Activated CD8-positive, alpha-beta T cell treated with anti-CD3 and anti-CD28 coated beads, Interleukin-2, amount 10 ng/mL, durations not matched to agents 7 days and 5 days (primary cell): ENCODE data around the gene OCLN. TPM values are rescaled to one million over a fixed set of nuclear protein-coding genes. Genes with fewer than 3 reads are reported as not detected.
"Not testable (repeated sequence)": the region's sequence is repeated elsewhere in the genome, so short reads cannot be mapped to it uniquely, and the experiment has no call there.

ENCODE experiments used
- ATAC-seq: fragments of 150-1000 bp; cut with Tn5 transposase; one replicate; pipeline ENCODE4 v1.10.0; 2021; ENCODE audit warnings: moderate library complexity
- CTCF ChIA-PET: fragments of 350-600 bp; sonication (Branson Sonifier 250); formaldehyde crosslinking; loops from one replicate; lab custom pipeline; 2021; ENCODE audit warnings: antibody characterized with exemption; lab: Charles Lee
- POLR2A ChIA-PET: fragments of 350-600 bp; sonication (Branson Sonifier 250); formaldehyde crosslinking; loops from one replicate; lab custom pipeline; 2021; ENCODE audit warnings: antibody characterized with exemption; lab: Charles Lee
- DNase-seq: peaks from one replicate; pipeline ENCODE4 v3.0.0-alpha.2; 2020
- H3K27ac Mint-ChIP-seq: one replicate; pipeline ENCODE4 v1.8.0; 2021; ENCODE audit warnings: mild to moderate bottlenecking, mixed read lengths
- H3K27me3 Mint-ChIP-seq: one replicate; pipeline ENCODE4 v1.8.0; 2021; ENCODE audit warnings: low read depth, mixed read lengths
- H3K36me3 Mint-ChIP-seq: one replicate; pipeline ENCODE4 v1.8.0; 2021; ENCODE audit warnings: low read depth, mixed read lengths
- H3K4me1 Mint-ChIP-seq: one replicate; pipeline ENCODE4 v1.8.0; 2021; ENCODE audit warnings: low read depth, mixed read lengths
- H3K4me3 Mint-ChIP-seq: one replicate; pipeline ENCODE4 v1.8.0; 2021; ENCODE audit warnings: mild to moderate bottlenecking, mixed read lengths
- H3K9me3 Mint-ChIP-seq: one replicate; pipeline ENCODE4 v1.8.0; 2022; ENCODE audit warnings: mixed read lengths; ENCODE audit not compliant: insufficient read depth
- total RNA-seq, 2 experiments: library from RNA; stranded (reverse); gene quantifications; one replicate each; pipeline ENCODE4 v1.2.3, GENCODE V29; 2021

Gene OCLN
- total RNA-seq, 2 experiments from 2014 or later, result 1.3 to 2.2 TPM

- H3K4me3 Mint-ChIP-seq, result no peak overlapping the region
- peaks cover 11% of the 10 kb centered on the region for H3K27me3 Mint-ChIP-seq
- no peak for ATAC-seq
- H3K27ac Mint-ChIP-seq, result no peak overlapping the region
- POLR2A ChIA-PET, result no interaction called here
- no peaks in the 10 kb centered on the region for H3K4me1 Mint-ChIP-seq
- no peaks in the 10 kb centered on the region for H3K36me3 Mint-ChIP-seq
- CTCF ChIA-PET, result no interaction called here
- no peaks in the 10 kb centered on the region for H3K9me3 Mint-ChIP-seq
- DNase-seq, result no peak
Measured at GRCh38 chr5:69516769-69517168, 24.2 kb downstream of the OCLN start.

GRCh38 chr5:69517763-69518212 lies 25.2 kb downstream of the OCLN start:
- Mint-ChIP-seq H3K9me3 (no peaks in the 10 kb centered on the region), H3K27ac (no peak overlapping the region), H3K4me3 (no peak overlapping the region), H3K27me3 (peaks cover 10% of the 10 kb centered on the region), H3K4me1 (no peaks in the 10 kb centered on the region), H3K36me3 (no peaks in the 10 kb centered on the region)
- CTCF ChIA-PET, result no interaction called here
- no peak for DNase-seq
- ATAC-seq, result no peak
- POLR2A ChIA-PET, result no interaction called here

- H3K27ac Mint-ChIP-seq, result no peak overlapping the region
- POLR2A ChIA-PET, result no interaction called here
- ATAC-seq, result no peak
- DNase-seq, result no peak
- no peaks in the 10 kb centered on the region for H3K4me1 Mint-ChIP-seq
- no peaks in the 10 kb centered on the region for H3K9me3 Mint-ChIP-seq
- CTCF ChIA-PET, result no interaction called here
- H3K4me3 Mint-ChIP-seq, result no peak overlapping the region
- H3K27me3 Mint-ChIP-seq, result peaks cover 6% of the 10 kb centered on the region
- no peaks in the 10 kb centered on the region for H3K36me3 Mint-ChIP-seq
Measured at GRCh38 chr5:69519285-69519684, 26.7 kb downstream of the OCLN start.

GRCh38 chr5:69522035-69522434 lies 29.4 kb downstream of the OCLN start:
- H3K27me3 Mint-ChIP-seq, result peaks cover 6% of the 10 kb centered on the region
- H3K36me3 Mint-ChIP-seq, result no peaks in the 10 kb centered on the region
- H3K27ac Mint-ChIP-seq, result no peak overlapping the region
- H3K4me3 Mint-ChIP-seq, result no peak overlapping the region
- CTCF ChIA-PET, result no interaction called here
- POLR2A ChIA-PET, result no interaction called here
- H3K9me3 Mint-ChIP-seq, result no peaks in the 10 kb centered on the region
- no peaks in the 10 kb centered on the region for H3K4me1 Mint-ChIP-seq
- ATAC-seq (no peak), DNase-seq (no peak)

- CTCF ChIA-PET, result no interaction called here
- Mint-ChIP-seq H3K4me3 (no peak overlapping the region), H3K9me3 (no peaks in the 10 kb centered on the region)
Measured at GRCh38 chr5:69525490-69525889, 32.9 kb downstream of the OCLN start.

GRCh38 chr5:69526660-69527059 lies 34.1 kb downstream of the OCLN start:
- ATAC-seq (no peak), DNase-seq (no peak)
- Mint-ChIP-seq H3K9me3 (no peaks in the 10 kb centered on the region), H3K27me3 (peaks cover 7% of the 10 kb centered on the region), H3K4me1 (no peaks in the 10 kb centered on the region), H3K4me3 (no peak overlapping the region), H3K27ac (no peak overlapping the region), H3K36me3 (no peaks in the 10 kb centered on the region)
- ChIA-PET CTCF (no interaction called here), POLR2A (no interaction called here)

More at GRCh38 chr5:69525490-69525889, 32.9 kb downstream of the OCLN start:
- Mint-ChIP-seq H3K4me1 (no peaks in the 10 kb centered on the region), H3K27me3 (peaks cover 6% of the 10 kb centered on the region), H3K27ac (no peak overlapping the region), H3K36me3 (no peaks in the 10 kb centered on the region)
- DNase-seq, result no peak
- POLR2A ChIA-PET, result no interaction called here
- no peak for ATAC-seq

GRCh38 chr5:69527128-69527770 lies 34.7 kb downstream of the OCLN start:
- POLR2A ChIA-PET, result no interaction called here
- Mint-ChIP-seq H3K36me3 (no peaks in the 10 kb centered on the region), H3K9me3 (no peaks in the 10 kb centered on the region), H3K4me3 (no peak overlapping the region), H3K27me3 (peaks cover 9% of the 10 kb centered on the region), H3K27ac (no peak overlapping the region), H3K4me1 (no peaks in the 10 kb centered on the region)
- CTCF ChIA-PET, result no interaction called here
- ATAC-seq (no peak), DNase-seq (no peak)

- ATAC-seq (no peak), DNase-seq (no peak)
- Mint-ChIP-seq H3K4me1 (no peaks in the 10 kb centered on the region), H3K9me3 (no peaks in the 10 kb centered on the region), H3K27ac (no peak overlapping the region), H3K36me3 (no peaks in the 10 kb centered on the region), H3K27me3 (peaks cover 9% of the 10 kb centered on the region), H3K4me3 (no peak overlapping the region)
- POLR2A ChIA-PET, result interaction anchor here (0.6 kb wide), 1 partner anchor 303 kb away, joined by 4 read pairs; no protein-coding TSS in a partner anchor
- CTCF ChIA-PET, result no interaction called here
Measured at GRCh38 chr5:69528035-69528434, 35.4 kb downstream of the OCLN start.

- DNase-seq (no peak), ATAC-seq (no peak)
- H3K27me3 Mint-ChIP-seq, result peaks cover 9% of the 10 kb centered on the region
- H3K27ac Mint-ChIP-seq, result no peak overlapping the region
- POLR2A ChIA-PET, result interaction anchor here (0.6 kb wide), 1 partner anchor 303 kb away, joined by 4 read pairs; no protein-coding TSS in a partner anchor
- no peaks in the 10 kb centered on the region for H3K9me3 Mint-ChIP-seq
- CTCF ChIA-PET, result no interaction called here
- H3K36me3 Mint-ChIP-seq, result no peaks in the 10 kb centered on the region
- no peaks in the 10 kb centered on the region for H3K4me1 Mint-ChIP-seq
- no peak overlapping the region for H3K4me3 Mint-ChIP-seq
Measured at GRCh38 chr5:69528609-69529008, 36.0 kb downstream of the OCLN start.

GRCh38 chr5:69530561-69531405 lies 38.2 kb downstream of the OCLN start:
- Mint-ChIP-seq H3K36me3 (no peaks in the 10 kb centered on the region), H3K9me3 (no peaks in the 10 kb centered on the region), H3K27ac (no peak overlapping the region), H3K27me3 (peaks cover 9% of the 10 kb centered on the region), H3K4me1 (no peaks in the 10 kb centered on the region), H3K4me3 (no peak overlapping the region)
- DNase-seq (no peak), ATAC-seq (no peak)
- ChIA-PET POLR2A (no interaction called here), CTCF (no interaction called here)

GRCh38 chr5:69531406-69531801 lies 38.8 kb downstream of the OCLN start:
- no peaks in the 10 kb centered on the region for H3K36me3 Mint-ChIP-seq
- no peaks in the 10 kb centered on the region for H3K9me3 Mint-ChIP-seq
- no peak for ATAC-seq
- no peak overlapping the region for H3K27ac Mint-ChIP-seq
- CTCF ChIA-PET, result no interaction called here
- POLR2A ChIA-PET, result no interaction called here
- peaks cover 9% of the 10 kb centered on the region for H3K27me3 Mint-ChIP-seq
- DNase-seq, result no peak
- H3K4me1 Mint-ChIP-seq, result no peaks in the 10 kb centered on the region
- H3K4me3 Mint-ChIP-seq, result no peak overlapping the region

GRCh38 chr5:69537911-69538310 lies 45.3 kb downstream of the OCLN start:
- H3K36me3 Mint-ChIP-seq, H3K4me3 Mint-ChIP-seq, POLR2A ChIA-PET, H3K27me3 Mint-ChIP-seq, H3K4me1 Mint-ChIP-seq, ATAC-seq, H3K9me3 Mint-ChIP-seq, CTCF ChIA-PET, DNase-seq, H3K27ac Mint-ChIP-seq: not testable (repeated sequence)
